Neural cell (in vitro differentiated cells): Measurements from ENCODE around the gene SLC16A8.

Source experiments
- CTCF ChIP-seq: fragments of 450-650 bp; IDR thresholded peaks from 2 replicates; pipeline ENCODE4 v1.5.1; 2014; ENCODE audit warnings: antibody characterized with exemption, mild to moderate bottlenecking, moderate library complexity; ENCODE audit not compliant: poor library complexity, severe bottlenecking
- EZH2 ChIP-seq: fragments of 200-600, 300-800 bp; shearing (Covaris generic), sonication (generic); IDR thresholded peaks from 2 replicates; pipeline ENCODE4 v1.6.1; 2014; ENCODE audit warnings: antibody characterized with exemption, low read length, borderline replicate concordance, mild to moderate bottlenecking; ENCODE audit not compliant: insufficient read depth, poor library complexity, severe bottlenecking
- MXI1 ChIP-seq: fragments of 450-650 bp; conservative IDR thresholded peaks from 2 replicates; pipeline ENCODE4 v1.6.1; 2014; ENCODE audit warnings: antibody characterized with exemption, mild to moderate bottlenecking; ENCODE audit not compliant: poor library complexity, severe bottlenecking
- POLR2AphosphoS5 ChIP-seq: IDR thresholded peaks from 2 replicates; pipeline ENCODE4 v1.6.1; 2012
- TAF1 ChIP-seq: IDR thresholded peaks from 2 replicates; pipeline ENCODE4 v1.6.1; 2012; ENCODE audit warnings: low read depth

GRCh38 chr22:38043151-38044039 lies 40.6 kb downstream of the SLC16A8 start:
- TF ChIP-seq CTCF (no peak), POLR2AphosphoS5 (no peak), MXI1 (no peak), TAF1 (no peak), EZH2 (no peak)
